HPDE6-E6E7 (cell line): ENCODE measurements around the gene LRFN2.

Experiments used
- DNase-seq: peaks from one replicate; pipeline ENCODE4 v3.0.0; 2011; ENCODE audit warnings: missing footprints; ENCODE audit errors: extremely low spot score

The LRFN2 gene

GRCh38 chr6:40477246-40478126, 109.7 kb downstream of the LRFN2 start:
- no peak for DNase-seq

- DNase-seq = no peak
Observed at GRCh38 chr6:40476673-40477072, 110.5 kb downstream of the LRFN2 start.

- DNase-seq = no peak
Observed at GRCh38 chr6:40474937-40475336, 112.2 kb downstream of the LRFN2 start.

GRCh38 chr6:40473026-40473425, 114.1 kb downstream of the LRFN2 start:
- DNase-seq = no peak

- DNase-seq = no peak
Observed at GRCh38 chr6:40472353-40472752, 114.8 kb downstream of the LRFN2 start.

- DNase-seq = no peak
Observed at GRCh38 chr6:40471243-40471642, 115.9 kb downstream of the LRFN2 start.

- DNase-seq = no peak
Observed at GRCh38 chr6:40469323-40469722, 117.8 kb downstream of the LRFN2 start.

GRCh38 chr6:40466986-40467539, 120.1 kb downstream of the LRFN2 start:
- DNase-seq = no peak

GRCh38 chr6:40461643-40462042, 125.5 kb downstream of the LRFN2 start:
- no peak for DNase-seq

- no peak for DNase-seq
Observed at GRCh38 chr6:40460380-40460779, 126.8 kb downstream of the LRFN2 start.

GRCh38 chr6:40457261-40457660, 129.9 kb downstream of the LRFN2 start:
- DNase-seq = no peak

- no peak for DNase-seq
Observed at GRCh38 chr6:40456390-40457013, 130.7 kb downstream of the LRFN2 start.

- no peak for DNase-seq
Observed at GRCh38 chr6:40455686-40456389, 131.3 kb downstream of the LRFN2 start.

GRCh38 chr6:40450483-40450882, 136.7 kb downstream of the LRFN2 start:
- no peak for DNase-seq

- DNase-seq = no peak
Observed at GRCh38 chr6:40444811-40445210, 142.4 kb downstream of the LRFN2 start.

GRCh38 chr6:40444312-40444711, 142.9 kb downstream of the LRFN2 start:
- no peak for DNase-seq

- no peak for DNase-seq
Observed at GRCh38 chr6:40443842-40444241, 143.3 kb downstream of the LRFN2 start.

GRCh38 chr6:40442591-40442990, 144.6 kb downstream of the LRFN2 start:
- no peak for DNase-seq

GRCh38 chr6:40441150-40441549, 146.0 kb downstream of the LRFN2 start:
- no peak for DNase-seq

- no peak for DNase-seq
Observed at GRCh38 chr6:40440053-40440452, 147.1 kb downstream of the LRFN2 start.

GRCh38 chr6:40439026-40439800, 148.0 kb downstream of the LRFN2 start:
- DNase-seq = no peak
